Right lobe of liver (tissue), 4 donors: ENCODE results near the gene TBKBP1.

ENCODE experiments used
- POLR2A ChIP-seq: fragments of 450-650 bp; IDR thresholded peaks from one replicate; pipeline ENCODE4 v1.6.1; 2017; ENCODE audit warnings: antibody characterized with exemption, mild to moderate bottlenecking
- TF ChIP-seq, protein P1 (sequence below), 4 donors: fragments of 200-600 bp in 3 of 4; fragments of 450-650 bp in 1 of 4; IDR thresholded peaks; one replicate each; pipeline versions ENCODE4 v1.5.1 to v1.8.0; 2016 to 2022; ENCODE audit warnings: antibody characterized with exemption in 4 of 4, mild to moderate bottlenecking in 2 of 4
- donor health status: DM: no; HTN: no; CAD: no.
- donor health status: DM: no; HTN: no; CAD: no.
- donor health status: DM: no; HTN: yes; CAD: no.

DNA sequence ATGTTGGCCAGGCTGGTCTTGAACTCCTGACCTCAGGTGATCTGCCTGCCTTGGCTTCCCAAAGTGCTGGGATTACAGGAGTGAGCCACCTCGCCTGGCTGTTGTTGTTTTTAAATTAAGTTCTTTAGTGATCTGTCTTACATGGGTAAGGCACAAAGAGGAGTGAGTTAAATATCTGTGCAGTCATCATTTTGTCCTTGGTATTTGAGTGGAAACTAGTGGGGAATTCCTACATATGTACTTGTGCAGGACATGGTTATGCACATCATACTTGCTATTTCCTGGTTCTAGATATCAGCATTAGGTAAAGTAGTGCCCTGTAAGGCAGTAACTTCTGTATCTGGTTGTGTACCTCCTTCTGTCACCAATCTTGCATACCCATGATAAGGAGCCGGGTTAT lies 40.5 kb upstream of the TBKBP1 start:
- TF ChIP-seq, protein P1, sequence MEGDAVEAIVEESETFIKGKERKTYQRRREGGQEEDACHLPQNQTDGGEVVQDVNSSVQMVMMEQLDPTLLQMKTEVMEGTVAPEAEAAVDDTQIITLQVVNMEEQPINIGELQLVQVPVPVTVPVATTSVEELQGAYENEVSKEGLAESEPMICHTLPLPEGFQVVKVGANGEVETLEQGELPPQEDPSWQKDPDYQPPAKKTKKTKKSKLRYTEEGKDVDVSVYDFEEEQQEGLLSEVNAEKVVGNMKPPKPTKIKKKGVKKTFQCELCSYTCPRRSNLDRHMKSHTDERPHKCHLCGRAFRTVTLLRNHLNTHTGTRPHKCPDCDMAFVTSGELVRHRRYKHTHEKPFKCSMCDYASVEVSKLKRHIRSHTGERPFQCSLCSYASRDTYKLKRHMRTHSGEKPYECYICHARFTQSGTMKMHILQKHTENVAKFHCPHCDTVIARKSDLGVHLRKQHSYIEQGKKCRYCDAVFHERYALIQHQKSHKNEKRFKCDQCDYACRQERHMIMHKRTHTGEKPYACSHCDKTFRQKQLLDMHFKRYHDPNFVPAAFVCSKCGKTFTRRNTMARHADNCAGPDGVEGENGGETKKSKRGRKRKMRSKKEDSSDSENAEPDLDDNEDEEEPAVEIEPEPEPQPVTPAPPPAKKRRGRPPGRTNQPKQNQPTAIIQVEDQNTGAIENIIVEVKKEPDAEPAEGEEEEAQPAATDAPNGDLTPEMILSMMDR (IDR thresholded peaks at IDR 0.05): no peak
- no peak for TF ChIP-seq POLR2A
